Ammon's horn (tissue), 1 donor: ENCODE measurements around the gene SPAG16.

Source experiments
- DNase-seq: peaks from one replicate; pipeline ENCODE4 v3.0.0-alpha.2; 2016; ENCODE audit warnings: low spot score

Gene SPAG16

DNA sequence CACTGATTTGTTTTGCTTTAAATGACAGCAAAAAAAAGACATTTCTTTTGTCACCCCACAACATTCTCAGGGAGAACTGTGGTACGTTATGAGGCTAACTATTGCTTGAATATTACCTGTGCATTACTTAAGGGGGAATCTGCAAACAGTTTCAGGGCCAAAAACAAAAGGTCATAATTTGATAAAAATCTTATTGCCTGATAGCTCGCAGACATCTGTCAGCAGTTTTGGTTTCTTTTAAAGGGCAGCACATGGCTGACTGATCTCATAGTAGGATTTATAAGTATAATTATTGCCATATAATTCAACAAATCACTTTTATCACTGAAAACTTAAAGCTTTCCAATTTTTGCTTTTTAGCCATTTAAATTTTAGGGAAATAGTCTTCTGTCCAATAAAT lies 900.2 kb downstream of the SPAG16 start:
- no peak for DNase-seq

- no peak for DNase-seq
Measured at GRCh38 chr2:214185546-214185945, 901.3 kb downstream of the SPAG16 start.

DNA sequence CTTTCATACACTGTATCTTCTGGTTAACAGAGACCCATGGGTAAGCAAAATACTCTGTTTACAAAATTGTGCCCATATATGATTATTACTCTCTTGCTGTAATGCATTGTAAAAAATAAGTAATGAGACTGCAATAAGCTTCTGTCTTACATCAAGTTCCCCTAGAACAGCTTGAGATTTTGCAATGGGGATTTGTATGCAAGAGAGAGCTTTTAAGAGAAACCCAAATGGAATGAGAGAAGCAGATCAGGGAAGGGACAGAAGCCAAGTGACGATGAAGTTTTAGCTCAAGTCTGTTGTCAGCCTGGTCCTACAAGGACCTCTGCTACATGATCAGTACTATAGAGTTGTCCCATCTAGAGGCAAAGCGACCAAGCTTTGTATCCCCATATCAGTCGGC lies 908.4 kb downstream of the SPAG16 start:
- DNase-seq: peak; percentile 4

GRCh38 chr2:214193943-214194342 lies 909.7 kb downstream of the SPAG16 start:
- no peak for DNase-seq

DNA sequence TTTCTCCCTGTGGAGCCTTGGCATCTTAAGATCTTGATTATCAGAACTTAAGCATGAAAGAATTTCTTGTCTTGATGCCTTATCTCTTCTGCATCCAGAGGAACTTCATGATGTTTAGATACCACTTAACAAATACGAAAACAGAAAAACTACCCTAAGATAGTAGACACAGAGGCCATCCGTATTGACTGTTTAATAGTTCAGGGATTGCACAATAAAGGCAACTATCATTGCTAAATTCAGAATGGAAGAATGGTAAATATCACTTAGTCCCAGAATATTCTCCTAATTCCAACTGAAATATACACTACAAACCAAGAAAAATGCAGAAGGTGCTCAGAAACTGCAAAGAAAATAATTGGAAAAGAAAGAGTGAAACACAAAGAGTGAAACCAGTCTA lies 912.0 kb downstream of the SPAG16 start:
- no peak for DNase-seq

- DNase-seq: no peak
Measured at GRCh38 chr2:214201892-214202291, 917.6 kb downstream of the SPAG16 start.

DNA sequence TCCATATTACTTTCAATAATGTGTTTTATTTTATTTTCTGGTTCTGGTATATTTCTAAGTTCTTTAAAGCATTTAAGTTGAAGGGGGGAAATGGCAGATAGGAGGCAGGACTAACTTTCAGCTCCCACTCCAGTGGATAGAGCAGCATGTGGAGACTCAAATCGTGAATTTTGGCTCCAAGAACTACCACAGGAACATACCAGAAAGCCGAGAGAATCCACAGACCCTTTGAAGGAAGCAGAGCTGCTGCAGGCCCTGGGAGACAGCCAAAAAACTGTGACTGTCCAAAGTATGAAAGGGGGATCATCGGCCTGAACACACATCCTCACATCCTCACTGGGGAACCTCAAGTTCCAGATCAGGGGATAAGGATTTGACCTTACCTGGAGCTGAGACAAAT lies 919.0 kb downstream of the SPAG16 start:
- no peak for DNase-seq

- no peak for DNase-seq
Measured at GRCh38 chr2:214203744-214204289, 919.6 kb downstream of the SPAG16 start.

DNA sequence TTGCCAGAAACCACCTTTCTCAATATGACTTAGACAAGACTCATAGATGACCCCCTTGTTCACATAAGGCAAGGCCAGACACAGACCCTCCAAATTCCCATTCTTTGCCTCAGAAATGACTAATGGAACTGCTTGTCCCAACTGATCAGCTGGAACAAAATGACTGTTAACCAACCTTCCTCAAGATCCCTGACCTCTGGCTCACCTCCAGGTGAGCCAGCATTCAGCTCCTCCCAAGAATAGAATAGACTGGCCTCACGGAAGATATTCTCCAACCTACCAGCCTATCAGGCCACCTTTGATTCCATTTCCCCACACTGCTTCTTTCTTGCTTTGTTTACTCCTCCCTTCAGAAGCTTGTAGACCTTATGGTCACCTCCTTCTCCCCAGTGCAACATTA lies 930.8 kb downstream of the SPAG16 start:
- no peak for DNase-seq

DNA sequence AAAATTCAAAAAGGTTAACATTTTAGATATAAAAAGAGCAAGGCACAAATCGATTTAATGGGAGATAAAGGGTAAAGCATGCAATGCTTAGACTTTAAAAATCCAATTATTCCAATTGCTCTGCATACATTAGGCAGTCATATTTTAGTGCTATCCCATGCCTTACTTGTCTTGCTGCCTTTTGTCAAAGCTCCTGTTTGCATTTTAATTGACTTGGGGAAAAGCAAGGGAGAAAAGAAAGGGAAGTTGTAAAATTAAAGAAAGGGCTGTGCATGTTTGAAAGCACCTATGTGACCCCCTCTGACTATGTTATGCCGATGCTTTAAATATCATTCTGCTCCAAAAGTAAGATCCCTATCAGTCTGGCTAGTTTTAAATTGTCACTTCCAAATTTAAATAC lies 932.9 kb downstream of the SPAG16 start:
- DNase-seq: no peak

DNA sequence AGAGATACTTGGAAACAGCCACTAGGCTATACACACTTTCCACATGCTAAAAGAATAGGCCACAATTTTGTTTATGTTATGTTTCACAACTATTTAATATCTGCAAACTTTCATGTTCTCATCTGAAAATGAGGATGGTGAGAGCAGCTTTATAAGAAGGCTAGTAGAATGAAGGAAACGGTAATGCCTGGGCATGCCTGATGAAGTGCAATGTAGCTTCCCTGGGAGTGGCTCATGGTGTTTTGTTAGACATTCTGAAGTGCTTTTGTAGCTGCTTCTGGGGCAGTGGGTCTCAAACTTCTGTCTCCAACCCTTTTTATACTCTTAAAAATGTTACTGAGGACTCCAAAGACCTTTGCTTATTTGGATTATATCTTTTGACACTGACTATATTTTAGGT lies 933.3 kb downstream of the SPAG16 start:
- DNase-seq: no peak

DNA sequence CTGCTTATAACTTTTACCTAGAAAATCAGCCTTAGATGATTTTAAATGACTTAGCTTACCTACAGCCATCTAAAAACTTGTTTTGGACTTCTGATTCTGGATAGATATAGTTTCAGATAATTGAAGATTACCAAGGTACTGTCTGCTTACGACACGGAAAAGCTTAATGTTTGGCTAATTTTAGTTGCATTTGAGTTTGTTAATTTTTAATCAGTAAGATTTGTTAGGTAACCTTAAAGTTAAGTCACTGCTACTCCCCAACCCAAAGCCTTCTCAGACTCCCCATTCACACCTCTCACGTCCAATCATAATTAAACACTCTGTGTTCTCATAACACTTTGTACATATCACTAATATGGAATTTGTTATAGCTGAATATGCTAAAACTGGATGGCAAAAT lies 936.0 kb downstream of the SPAG16 start:
- DNase-seq: no peak

- DNase-seq: no peak
Measured at GRCh38 chr2:214226061-214226460, 941.8 kb downstream of the SPAG16 start.

DNA sequence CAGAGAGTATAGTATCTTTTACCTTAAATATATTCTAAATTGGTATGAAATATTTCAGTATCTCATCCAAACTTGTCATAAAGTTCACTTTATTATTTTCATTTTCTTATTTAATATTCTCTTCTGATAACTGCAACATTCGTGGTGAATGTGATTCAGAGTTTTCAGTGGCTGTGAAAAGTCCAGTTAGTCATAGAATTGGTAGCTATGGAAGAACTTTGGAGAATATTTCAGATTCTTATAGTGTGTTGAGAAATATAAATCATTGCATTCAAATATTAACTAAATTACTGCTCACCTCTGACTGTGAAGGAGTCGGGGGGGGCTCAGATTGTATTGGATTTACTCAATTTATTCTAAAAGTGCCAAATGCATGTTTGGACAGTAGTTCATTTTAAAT lies 948.0 kb downstream of the SPAG16 start:
- no peak for DNase-seq

DNA sequence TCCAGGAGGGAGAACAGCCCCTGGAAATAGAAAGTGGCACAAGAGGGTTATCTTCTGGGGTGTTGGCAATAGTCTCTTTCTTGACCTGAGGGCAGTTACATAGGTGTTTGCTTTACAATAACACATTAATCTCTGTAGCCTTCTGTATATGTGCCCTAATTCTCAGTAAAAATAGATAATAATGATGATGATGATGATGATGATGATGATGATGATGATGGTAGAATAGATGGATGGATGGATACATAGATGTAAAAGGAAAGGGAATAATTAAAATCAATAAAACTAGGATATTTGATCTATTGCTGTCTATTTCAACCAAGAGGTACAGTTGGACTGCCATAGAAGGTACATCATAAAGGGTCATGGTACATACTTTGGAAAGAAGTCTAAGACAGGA lies 948.9 kb downstream of the SPAG16 start:
- no peak for DNase-seq

- DNase-seq: no peak
Measured at GRCh38 chr2:214242797-214243196, 958.5 kb downstream of the SPAG16 start.

- DNase-seq: no peak
Measured at GRCh38 chr2:214244847-214245246, 960.6 kb downstream of the SPAG16 start.

GRCh38 chr2:214246417-214246816 lies 962.2 kb downstream of the SPAG16 start:
- DNase-seq: no peak

DNA sequence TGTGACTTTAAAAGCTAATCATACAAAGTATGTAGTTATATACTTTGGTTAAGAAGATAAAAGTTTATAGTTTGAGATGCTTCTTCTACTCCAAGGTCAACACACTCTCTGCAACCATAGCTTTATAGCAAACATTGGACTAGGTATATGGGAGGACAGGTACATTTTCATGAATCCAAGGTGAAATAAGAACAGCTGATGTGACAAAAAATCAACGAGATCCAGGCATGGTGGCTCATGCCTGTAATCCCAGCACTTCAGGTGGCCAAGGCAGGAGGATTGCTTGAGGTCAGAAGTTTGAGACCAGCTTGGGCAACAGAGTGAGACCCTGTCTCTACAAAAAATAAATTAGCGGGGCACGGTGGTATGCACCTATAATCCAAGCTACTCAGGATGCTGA lies 963.3 kb downstream of the SPAG16 start:
- DNase-seq: no peak

DNA sequence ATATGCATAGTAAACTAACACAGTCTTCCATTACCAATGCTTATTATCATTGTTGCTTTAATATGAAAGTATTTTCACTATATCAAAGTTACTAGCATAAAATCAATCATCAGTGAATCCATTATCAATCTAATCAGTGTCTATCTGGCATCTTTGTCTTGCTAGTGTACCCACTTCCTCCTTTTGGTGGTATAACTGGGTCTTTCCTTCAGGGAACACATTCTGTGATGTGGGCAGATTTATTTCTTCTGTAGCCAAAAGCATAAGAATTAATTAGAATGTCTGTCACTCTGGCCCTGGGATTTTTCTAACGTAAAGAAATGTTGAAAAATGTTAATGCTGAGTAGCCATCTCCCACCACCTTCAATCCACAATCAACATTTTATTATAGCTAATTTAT lies 970.8 kb downstream of the SPAG16 start:
- DNase-seq: no peak

GRCh38 chr2:214261683-214262082 lies 977.4 kb downstream of the SPAG16 start:
- no peak for DNase-seq

DNA sequence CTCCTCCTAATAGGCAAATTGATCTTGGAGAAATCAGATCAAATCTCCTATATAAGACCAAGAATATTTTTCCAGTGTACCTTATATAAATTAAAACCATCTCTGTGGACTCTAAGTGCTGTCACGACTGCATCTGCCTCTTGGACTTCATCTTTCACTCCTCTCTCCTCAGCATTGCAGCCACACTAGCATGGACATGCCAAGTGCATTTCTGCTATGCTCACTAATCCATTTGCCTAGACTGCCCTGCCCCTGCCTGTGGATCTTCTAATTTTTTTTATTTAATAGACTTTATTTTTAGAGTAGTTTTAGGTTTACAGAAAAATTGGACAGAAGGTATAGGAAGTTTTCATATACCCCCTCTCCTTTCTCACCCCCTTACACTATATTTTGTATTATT lies 979.9 kb downstream of the SPAG16 start:
- no peak for DNase-seq

GRCh38 chr2:214265991-214266489 lies 981.8 kb downstream of the SPAG16 start:
- DNase-seq: no peak

DNA sequence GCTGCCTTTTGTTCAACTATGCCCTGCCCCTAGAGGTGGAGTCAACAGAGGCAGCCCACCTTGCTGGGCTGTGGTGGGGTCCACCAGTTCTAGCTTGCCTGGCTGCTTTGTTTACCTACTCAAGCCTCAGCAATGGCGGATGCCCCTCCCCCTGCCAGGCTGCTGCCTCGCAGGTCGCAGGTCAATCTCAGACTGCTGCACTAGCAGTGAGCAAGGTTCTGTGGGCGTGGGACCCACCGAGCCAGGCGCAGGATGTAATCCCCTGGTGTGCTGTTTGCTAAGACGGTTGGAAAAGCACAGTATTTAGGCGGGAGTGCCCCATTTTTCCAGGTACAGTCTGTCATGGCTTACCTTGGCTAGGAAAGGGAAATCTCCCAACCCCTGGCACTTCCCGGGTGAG lies 993.6 kb downstream of the SPAG16 start:
- no peak for DNase-seq

GRCh38 chr2:214286011-214286410 lies 1001.7 kb downstream of the SPAG16 start:
- DNase-seq: no peak
